Effector CD8-positive, alpha-beta T cell (primary cell): ENCODE data around the gene GRB7.
"Not testable (repeated sequence)": the region's sequence is repeated elsewhere in the genome, so short reads cannot be mapped to it uniquely, and the experiment has no call there.

Experiments used
- DNase-seq: peaks from one replicate; lab custom pipeline; 2025; lab: John Stamatoyannopoulos, UW

Gene GRB7

DNA sequence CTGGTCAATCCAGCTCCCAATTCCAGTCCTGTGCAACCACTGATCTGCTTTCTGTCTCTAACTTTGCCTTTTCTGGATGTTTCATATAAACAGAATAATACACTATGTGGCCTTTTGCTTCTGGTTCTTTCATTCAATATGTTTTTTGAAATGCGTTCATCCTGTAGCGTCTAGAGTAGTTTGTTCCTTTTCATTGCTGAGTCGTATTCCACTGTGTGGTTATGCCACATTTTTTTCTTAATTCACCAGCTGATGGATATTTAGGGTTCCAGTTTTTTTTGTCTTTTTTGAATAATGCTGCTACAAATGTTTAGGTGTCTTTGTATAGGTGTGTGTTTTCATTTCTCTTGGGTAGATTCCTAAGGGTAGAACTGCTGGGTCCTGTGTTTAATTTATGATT, 5.2 kb upstream of the GRB7 start:
- DNase-seq: no peak

- DNase-seq: no peak
Observed at GRCh38 chr17:39735882-39736281, 1.9 kb upstream of the GRB7 start.

GRCh38 chr17:39736319-39737165, 1.2 kb upstream of the GRB7 start:
- DNase-seq: no peak

- no peak for DNase-seq
Observed at GRCh38 chr17:39737206-39737759, 455 bp upstream of the GRB7 start.

GRCh38 chr17:39738568-39738901, 797 bp downstream of the GRB7 start:
- peak; percentile 52 for DNase-seq

DNA sequence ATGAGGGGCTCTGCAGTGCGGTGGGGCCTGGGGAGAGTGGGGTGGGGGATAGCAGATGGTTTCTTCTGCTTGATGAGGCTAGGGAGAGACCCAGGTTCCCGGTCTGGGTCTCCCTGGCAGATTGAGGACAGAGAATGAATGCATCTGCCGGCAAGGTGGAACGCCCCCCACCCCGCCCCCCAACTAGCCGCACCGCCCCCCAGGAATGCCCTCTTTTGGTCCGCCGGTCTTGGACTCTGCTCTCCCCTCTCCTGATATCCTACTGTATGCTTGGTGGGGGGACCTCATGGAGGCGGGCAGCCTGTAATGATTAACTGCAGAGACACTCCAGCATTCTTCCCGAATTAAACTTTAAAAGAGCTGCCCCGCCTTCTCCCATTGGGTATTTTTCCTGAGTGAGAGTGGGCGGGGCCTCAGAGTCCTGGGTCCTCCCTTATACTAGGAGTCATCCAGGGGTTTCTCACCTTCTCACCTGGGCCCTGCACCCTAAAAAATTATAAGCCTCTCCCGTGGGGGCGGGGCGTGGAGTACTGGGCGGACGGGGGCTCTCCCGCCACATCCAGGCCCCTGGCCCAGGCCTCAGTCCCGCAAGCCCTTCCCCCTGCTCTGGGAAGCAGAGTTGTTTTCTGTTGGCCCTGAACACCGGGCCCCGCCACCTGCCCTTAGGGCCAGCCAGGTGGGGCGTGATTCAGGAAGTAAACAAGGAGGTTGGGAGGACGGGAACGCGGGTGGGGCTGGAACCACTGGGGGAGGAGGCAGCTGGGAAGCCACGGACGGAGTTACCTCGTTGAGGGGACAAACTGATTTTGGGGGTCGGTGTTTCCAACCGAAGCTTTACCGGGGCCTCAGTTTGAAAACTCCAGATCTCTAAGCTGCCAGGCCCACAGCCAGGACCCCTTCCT, 1.5 kb downstream of the GRB7 start:
- no peak for DNase-seq

DNA sequence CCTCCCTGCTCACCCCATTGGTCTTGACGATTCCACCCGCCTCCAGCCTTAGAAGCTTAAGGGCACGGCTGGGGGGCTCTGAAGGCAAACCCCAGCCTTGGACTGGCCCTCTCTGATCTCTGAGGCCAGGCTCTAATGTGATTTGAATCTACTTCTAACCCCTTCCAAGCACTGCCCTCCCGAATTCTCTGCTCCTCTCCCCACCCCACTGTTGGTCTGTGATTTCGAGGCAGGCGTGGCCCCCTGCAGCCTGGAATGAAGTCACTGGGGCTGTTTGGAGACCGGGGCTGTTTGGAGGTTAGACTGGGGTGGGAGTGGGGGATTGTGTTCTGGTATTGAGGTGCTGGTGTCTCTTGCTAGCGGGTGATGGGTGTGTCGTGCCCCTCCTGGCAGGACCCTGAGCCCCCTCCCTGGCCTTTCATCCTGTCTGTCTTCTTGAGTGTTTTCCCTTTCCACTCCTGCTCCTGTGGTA, 2.2 kb downstream of the GRB7 start:
- no peak for DNase-seq

DNA sequence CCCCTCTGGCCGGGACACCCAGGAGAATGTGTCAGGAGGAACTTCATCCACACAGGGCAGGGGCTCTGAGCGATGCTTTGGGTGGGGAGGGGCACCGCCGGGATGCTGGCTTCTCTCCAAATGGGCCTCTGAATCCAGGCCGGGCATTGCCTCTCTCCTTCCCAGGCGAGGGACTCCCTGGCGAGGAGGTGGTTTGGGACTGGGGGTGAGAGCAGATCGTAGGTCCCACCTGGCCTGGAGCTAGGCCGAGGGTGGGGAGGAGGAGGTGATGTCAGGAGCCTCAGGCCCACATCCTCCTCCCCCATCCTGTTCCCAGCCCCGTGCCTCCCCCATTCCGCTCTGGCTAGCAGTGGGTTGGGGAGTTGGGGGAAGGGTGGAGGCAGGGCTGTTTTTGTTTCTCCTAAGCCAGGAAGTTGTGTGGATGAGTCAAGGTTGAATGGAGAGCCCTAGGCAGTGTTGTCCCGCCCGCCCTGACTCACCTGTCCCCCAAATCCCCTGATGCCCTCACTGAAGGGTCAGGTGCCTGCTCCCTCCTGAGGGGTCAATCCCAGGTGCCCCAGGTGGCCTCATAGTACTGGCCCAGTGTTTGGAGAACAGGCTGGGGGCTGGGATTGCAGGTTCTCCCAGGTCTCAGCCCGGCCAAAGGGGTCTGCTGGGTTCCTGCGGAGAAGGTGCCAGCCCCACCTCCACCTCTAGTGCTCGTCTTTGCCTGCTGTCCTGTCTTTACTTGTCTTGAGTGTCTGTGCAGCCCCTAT, 2.8 kb downstream of the GRB7 start:
- no peak for DNase-seq

DNA sequence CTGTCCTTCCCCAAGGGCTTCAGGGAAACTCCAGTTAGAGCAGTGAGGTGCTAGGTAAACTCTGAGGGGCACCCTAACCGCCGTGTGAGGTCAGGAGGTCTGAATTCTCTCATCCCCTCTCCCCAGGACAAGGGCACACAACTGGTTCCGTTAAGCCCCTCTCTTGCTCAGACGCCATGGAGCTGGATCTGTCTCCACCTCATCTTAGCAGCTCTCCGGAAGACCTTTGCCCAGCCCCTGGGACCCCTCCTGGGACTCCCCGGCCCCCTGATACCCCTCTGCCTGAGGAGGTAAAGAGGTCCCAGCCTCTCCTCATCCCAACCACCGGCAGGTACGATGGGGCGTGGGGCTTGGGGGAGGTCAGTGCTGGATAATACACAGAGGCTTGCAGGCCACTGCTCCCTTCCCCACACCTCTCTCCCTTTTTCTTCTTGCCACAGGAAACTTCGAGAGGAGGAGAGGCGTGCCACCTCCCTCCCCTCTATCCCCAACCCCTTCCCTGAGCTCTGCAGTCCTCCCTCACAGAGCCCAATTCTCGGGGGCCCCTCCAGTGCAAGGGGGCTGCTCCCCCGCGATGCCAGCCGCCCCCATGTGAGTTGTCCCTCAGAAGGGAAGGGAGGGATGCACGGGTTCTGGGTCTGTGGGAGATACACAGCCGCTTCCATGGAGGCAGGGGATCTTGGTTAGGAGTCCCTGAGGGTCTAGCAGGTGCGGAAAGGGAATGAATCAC, 4.6 kb downstream of the GRB7 start:
- no peak for DNase-seq

DNA sequence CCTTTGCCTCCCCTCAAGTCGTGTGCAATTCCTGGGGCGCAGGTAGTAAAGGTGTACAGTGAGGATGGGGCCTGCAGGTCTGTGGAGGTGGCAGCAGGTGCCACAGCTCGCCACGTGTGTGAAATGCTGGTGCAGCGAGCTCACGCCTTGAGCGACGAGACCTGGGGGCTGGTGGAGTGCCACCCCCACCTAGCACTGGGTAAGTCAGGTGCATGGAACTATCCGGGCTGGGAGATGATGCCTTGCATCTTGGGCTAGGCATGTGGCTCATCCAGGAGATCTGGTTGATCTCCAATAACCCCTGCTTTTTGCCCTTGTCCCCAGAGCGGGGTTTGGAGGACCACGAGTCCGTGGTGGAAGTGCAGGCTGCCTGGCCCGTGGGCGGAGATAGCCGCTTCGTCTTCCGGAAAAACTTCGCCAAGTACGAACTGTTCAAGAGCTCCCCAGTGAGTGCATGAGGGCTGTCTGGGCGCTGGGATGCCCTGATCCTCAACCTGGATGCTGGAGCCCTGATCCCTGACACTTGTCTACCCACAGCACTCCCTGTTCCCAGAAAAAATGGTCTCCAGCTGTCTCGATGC, 5.2 kb downstream of the GRB7 start:
- DNase-seq: no peak

GRCh38 chr17:39744075-39744835, 6.5 kb downstream of the GRB7 start:
- DNase-seq: no peak

- no peak for DNase-seq
Observed at GRCh38 chr17:39744836-39745215, 7.1 kb downstream of the GRB7 start.

GRCh38 chr17:39745335-39746144, 7.8 kb downstream of the GRB7 start:
- no peak for DNase-seq

DNA sequence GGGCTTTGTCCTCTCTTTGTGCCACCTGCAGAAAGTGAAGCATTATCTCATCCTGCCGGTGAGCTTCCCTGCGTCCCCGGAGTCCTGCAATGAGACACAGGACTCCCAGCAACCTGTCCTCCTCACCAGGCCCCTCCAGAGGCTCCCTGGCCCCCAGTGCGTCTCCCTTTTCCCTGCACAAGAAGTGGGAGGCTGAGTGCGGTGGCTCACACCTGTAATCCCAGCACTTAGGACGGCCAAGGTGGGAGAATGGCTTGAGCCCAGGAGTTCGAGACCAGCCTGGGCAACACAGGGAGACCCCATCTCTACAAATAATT, 8.4 kb downstream of the GRB7 start:
- DNase-seq: no peak

DNA sequence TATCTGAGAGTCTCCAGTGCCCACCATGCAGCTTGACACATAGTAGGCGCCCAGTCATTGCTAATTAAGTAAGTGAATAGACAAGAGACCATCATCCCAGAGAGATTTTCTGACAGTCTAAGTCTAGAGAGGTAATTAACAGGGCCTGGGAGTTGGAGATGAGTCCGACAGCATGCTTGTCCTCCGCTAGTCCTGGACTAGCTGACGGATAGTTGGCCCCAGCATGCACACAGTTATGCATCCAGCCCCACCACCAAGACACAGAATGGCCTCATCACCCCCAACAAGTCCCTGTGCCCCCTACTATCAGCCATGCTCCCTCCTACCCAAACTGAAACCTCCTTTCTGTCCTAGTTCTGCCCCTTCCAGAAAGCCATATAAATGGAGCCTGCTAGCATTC, 10.0 kb downstream of the GRB7 start:
- no peak for DNase-seq

DNA sequence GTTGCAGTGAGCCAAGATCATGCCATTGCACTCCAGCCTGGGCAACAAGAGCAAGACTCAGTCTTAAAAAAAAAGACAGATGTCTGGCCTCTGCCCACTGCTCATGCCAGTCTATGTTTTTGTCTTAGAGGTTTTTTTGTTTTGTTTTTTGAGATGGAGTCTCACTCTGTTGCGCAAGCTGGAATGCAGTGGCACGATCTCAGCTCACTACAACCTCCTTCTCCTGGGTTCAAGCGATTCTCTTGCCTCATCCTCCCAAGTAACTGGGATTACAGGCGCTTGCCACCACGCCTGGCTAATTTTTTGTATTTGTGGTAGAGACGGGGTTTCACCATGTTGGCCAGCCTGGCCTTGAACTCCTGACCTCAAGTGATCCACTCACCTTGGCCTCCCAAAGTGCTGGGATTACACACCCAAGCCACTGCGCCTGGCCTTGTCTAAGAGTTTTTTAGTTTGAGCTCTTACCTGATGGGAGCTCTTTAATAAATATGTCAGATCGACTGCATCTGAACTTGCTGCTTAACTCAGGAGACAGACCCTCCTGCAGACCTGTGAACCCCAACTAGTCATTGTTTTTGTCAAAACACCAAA, 10.8 kb downstream of the GRB7 start:
- not testable (repeated sequence) for DNase-seq

- DNase-seq: no peak
Observed at GRCh38 chr17:39750131-39751015, 12.6 kb downstream of the GRB7 start.

DNA sequence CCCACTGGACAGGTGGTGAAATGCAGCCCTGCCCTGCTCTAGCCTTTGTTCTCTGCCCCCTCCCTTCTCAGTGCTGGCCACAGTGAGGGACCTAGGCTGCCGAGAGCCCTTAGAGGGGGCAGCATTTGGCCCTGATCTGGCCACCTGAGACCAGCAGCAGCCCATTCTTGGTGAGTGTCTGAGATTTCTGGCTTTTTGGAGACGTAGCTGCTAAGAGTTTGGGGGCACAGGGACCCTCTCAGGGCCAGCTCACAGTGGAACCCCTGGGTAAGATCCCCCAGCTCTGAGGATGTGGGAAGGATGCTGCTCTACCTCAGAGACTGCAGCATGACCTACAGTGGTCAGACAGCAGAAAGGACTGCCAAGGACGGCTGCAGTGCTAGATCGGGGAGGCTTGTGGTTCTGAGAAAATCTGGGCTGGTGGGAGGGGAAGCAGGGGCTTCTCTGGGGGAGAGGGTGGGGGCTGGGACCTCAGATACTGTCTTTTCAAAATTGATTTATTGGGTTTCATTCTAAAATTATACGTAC, 13.3 kb downstream of the GRB7 start:
- no peak for DNase-seq
